ENCODE results near the gene SLC30A9.

The SLC30A9 gene

GRCh38 chr4:41998019-41998418 is 7.7 kb downstream of the SLC30A9 start:
- in situ Hi-C loops (cut with HindIII; ENCODE audit: low sequenced_read_pairs), result no loop called here

GRCh38 chr4:41999321-41999720 is 9.0 kb downstream of the SLC30A9 start:
- in situ Hi-C loops (cut with HindIII; ENCODE audit: low sequenced_read_pairs), result no loop called here

GRCh38 chr4:42008011-42008786 is 17.9 kb downstream of the SLC30A9 start:
- in situ Hi-C loops (cut with HindIII; ENCODE audit: low sequenced_read_pairs), result no loop called here

DNA sequence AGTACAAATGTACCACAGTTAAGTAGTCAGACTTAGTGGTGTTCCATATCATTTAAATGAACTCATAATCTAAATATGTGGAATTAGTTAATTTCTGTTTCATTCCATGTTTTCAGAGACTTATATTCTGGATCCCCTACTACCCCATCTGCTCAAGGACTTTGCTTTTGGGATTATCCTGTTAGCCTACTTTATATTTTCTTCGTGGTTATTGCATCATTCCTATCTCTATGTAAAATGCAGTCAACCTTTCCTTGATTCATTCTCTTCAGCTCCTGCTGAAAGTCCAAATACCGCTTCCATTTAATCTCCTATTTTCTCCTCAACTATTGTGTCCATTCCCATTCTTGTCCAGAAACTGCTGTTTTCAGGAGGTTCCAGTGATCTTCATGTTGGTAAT is 25.1 kb downstream of the SLC30A9 start:
- in situ Hi-C loops (cut with HindIII; ENCODE audit: low sequenced_read_pairs), result no loop called here

DNA sequence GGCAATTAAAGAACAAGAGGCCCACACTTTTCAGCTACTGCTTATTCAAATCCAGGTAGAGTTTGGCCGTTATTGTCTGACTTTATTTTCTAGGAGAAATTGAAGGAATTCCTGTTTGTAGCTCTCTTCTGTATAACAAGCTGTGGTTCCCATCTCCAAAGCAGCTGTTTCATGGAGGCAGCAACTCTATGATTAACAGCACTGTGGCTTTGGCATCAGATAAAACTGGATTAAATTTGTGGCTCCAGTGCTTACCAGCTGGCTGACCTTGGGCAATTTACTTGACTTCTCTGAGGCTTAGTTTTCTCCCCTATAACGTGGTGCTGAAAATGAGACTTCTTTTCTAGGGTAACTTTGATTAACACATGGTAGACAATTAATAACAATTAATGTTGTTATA is 28.1 kb downstream of the SLC30A9 start:
- in situ Hi-C loops (cut with HindIII; ENCODE audit: low sequenced_read_pairs), result no loop called here

GRCh38 chr4:42048394-42048793 is 58.1 kb downstream of the SLC30A9 start:
- in situ Hi-C loops (cut with HindIII; ENCODE audit: low sequenced_read_pairs), result no loop called here

DNA sequence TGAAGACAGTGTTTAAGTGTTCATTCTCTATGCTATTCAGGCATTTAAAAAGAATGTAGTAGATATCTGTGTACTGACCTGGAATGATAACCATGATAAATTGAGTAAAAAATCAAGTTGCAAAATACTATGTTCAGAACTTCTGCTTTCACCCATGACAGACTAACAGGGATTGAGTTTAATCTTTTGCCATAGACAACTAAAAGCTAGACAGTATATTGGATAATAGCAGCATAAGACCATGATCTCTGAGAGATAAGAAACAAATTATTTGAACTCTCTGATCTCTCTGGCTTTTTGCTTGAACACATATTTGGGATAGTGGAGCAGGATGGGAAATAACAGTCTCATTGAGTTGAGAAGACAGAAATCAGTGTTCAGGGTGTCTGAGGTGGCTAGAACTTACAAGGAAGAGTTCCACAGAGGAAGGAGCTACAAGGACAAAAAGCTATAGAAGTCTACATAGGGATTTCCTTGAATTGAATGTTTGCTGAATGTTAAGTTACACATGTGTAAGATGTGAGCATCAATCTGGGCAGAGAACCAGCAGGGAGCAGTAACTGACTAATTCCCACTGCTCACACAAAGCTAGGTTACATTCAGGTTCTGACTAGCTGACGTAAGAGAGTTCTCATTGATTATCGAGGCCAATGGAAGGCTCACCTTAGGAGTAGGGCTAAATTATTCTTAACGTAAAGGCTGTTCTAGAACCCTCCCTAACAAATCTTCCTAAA is 60.4 kb downstream of the SLC30A9 start:
- in situ Hi-C loops (cut with HindIII; ENCODE audit: low sequenced_read_pairs), result no loop called here

- in situ Hi-C loops (cut with HindIII; ENCODE audit: low sequenced_read_pairs), result no loop called here
Measured at GRCh38 chr4:42066402-42066801, 76.1 kb downstream of the SLC30A9 start.

DNA sequence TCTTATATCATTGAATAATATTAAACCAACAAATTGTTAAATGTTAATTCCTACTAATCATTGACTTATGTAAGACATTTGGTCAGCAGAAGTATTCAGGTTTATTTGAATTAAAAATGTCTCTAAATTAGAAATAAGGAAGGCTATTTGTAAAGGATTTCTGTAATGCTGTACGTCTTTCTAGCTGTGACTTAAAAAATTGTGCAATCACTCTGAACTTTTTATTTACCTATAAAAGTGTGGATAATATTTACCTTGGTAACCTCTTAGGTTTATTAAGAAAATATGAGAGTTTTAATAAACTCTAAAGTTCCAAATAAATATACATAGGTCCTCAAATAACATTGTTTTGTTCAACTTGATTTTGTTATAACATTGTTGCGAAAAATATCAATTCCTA is 76.9 kb downstream of the SLC30A9 start:
- in situ Hi-C loops (cut with HindIII; ENCODE audit: low sequenced_read_pairs), result no loop called here

GRCh38 chr4:42070463-42070862 is 80.1 kb downstream of the SLC30A9 start:
- in situ Hi-C loops (cut with HindIII; ENCODE audit: low sequenced_read_pairs), result no loop called here

GRCh38 chr4:42074294-42074693 is 84.0 kb downstream of the SLC30A9 start:
- in situ Hi-C loops (cut with HindIII; ENCODE audit: low sequenced_read_pairs), result no loop called here

DNA sequence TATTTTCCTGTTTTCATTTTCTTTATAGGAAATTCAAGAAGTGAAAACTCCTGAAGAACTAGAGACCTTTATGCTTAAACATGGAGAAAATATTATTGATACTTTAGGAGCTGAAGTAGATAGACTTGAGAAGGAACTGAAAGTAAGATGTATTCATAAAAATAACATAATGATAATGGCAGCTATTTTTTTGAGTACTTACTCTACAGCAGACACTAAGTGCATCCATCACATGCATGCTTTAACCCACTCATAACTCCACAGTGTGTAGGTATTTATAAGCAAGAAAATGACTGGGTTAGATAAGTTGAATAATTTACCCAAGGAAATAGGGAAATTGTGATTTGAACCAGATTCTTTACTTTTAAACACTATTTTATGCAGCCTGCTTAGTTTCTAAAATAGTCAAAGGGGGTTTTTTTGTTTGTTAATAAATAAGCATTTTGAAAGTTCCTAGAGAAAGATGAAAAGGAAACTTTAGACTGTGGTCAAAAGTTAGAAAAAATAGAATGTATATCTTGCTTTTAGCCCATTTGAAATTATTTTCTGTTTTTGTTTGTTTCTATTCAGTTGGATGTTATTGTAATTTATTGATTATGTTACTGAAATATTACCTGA is 88.0 kb downstream of the SLC30A9 start:
- in situ Hi-C loops (cut with HindIII; ENCODE audit: low sequenced_read_pairs), result no loop called here

DNA sequence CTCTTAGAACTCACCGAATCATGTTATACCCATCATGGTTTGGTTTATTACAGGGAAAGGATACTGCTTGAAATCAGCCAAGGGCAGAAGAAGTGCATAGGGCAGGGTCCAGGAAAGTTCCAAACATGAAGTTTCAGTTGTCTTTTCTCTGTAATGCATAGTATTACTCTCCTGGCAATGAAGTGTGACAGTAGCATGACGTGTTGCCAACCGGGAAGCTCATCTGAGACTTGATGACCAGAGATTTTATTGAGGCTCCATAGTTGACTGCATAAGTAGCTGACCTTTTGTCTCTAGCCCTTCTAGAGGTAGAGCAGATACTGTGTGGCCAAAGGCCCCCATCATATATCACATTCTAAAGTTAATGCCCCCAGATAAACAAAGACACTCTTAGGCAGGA is 90.0 kb downstream of the SLC30A9 start:
- in situ Hi-C loops (cut with HindIII; ENCODE audit: low sequenced_read_pairs), result no loop called here

DNA sequence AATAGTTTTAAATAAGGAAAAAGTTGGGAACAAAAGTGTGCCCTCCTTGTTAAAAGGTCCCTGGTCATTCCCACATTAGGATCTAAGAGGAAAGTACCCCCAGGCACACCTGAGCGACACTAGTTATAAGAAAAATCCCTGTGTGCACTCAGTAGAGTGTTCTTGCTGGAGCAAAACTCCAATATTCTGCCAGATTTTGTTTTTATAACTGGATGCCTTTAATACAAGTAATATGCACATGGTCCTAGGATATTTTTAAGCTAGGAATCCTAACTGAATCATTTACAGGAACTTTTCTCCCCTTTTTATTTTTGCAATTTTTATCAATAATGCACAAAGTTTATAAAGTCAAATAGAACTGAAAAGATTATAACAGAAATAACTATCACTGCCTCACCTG is 93.5 kb downstream of the SLC30A9 start:
- in situ Hi-C loops (cut with HindIII; ENCODE audit: low sequenced_read_pairs), result no loop called here

GRCh38 chr4:42088386-42088785 is 98.1 kb downstream of the SLC30A9 start:
- in situ Hi-C loops (cut with HindIII; ENCODE audit: low sequenced_read_pairs), result no loop called here

DNA sequence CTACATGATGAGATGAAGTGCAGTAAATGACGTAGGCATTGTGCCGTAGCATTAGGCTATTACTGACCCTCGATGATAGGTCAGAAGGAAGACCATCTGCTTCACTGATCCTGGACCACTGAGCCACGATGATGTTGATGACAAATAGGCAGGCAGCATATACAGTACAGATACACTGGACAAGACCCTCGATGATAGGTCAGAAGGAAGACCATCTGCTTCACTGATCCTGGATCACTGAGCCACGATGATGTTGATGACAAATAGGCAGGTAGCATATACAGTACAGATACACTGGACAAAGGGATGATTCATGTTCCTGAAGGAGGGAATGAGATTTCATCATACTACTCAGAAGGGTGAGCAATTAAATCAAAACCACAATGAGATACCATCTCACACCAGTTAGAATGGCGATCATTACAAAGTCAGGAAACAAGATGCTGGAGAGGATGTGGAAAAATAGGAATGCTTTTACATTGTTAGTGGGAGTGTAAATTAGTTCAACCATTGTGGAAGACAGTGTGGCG is 111.2 kb downstream of the SLC30A9 start:
- in situ Hi-C loops (cut with HindIII; ENCODE audit: low sequenced_read_pairs), result no loop called here

GRCh38 chr4:42104521-42104920 is 114.2 kb downstream of the SLC30A9 start:
- in situ Hi-C loops (cut with HindIII; ENCODE audit: low sequenced_read_pairs), result no loop called here

- in situ Hi-C loops (cut with HindIII; ENCODE audit: low sequenced_read_pairs), result loop anchor here (5.0 kb wide), 1 partner anchor 76 kb away; no protein-coding TSS in a partner anchor
Measured at GRCh38 chr4:42112846-42113245, 122.5 kb downstream of the SLC30A9 start.

GRCh38 chr4:42119886-42120285 is 129.6 kb downstream of the SLC30A9 start:
- in situ Hi-C loops (cut with HindIII; ENCODE audit: low sequenced_read_pairs), result no loop called here

- in situ Hi-C loops (cut with HindIII; ENCODE audit: low sequenced_read_pairs), result no loop called here
Measured at GRCh38 chr4:42122237-42122636, 131.9 kb downstream of the SLC30A9 start.

DNA sequence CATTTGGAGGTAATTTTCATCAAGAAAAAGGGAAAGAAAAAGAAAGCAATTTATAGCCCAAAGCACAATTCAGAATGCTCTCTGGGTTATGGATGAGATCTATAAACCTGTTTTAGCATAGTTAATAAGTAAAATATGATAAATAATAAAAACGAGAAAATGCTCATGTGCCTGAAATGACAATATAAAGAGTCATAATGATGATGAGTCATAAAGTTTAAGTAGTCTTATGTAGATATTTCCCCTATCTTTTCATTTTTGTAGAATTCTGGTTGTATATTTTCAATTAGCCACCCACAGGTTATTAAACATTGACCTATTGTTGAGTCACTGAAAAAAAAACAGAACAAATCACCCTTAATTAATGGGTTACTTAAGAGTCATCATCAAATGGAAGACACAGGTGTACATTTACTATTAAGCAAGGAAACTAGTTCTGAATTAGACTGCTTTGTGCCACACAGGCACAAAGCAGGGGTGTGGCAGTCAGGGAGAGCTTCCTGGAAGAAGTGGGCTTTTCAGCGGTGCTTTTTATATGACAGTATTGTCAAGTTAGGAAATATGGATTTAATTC is 132.8 kb downstream of the SLC30A9 start:
- in situ Hi-C loops (cut with HindIII; ENCODE audit: low sequenced_read_pairs), result no loop called here

Data from endothelial cell of hepatic sinusoid (primary cell).